Measurements from ENCODE around the gene ENTPD2. TPM values are rescaled to one million over a fixed set of nuclear protein-coding genes. Genes with fewer than 3 reads are reported as not detected.

Gene ENTPD2
- total and polyA plus RNA-seq, 5 donors = 0.92 to 2.9 (median 1.6) TPM

Other genes with a start within 250 kb of the ENTPD2 start
Only the 30 nearest of the 37 such genes appear.
- 100 to 1,000 TPM; 279 to 331 (median 301) TPM for gene EDF1, start 187.8 kb downstream of the ENTPD2 start, total RNA-seq
- 417 TPM for gene EDF1, start 187.8 kb downstream of the ENTPD2 start, polyA plus RNA-seq
- 10 to 100 TPM in 1 of 4 donors, 1 to 10 TPM in 3; 6.1 to 10.2 (median 8.6) TPM for gene TRAF2, start 167.5 kb downstream of the ENTPD2 start, total RNA-seq
- gene TRAF2, start 167.5 kb downstream of the ENTPD2 start, polyA plus RNA-seq = 6.7 TPM
- gene FBXW5, start 109.3 kb downstream of the ENTPD2 start, total RNA-seq = 100 to 1,000 TPM; 108 to 139 (median 120) TPM
- gene FBXW5, start 109.3 kb downstream of the ENTPD2 start, polyA plus RNA-seq = 150 TPM
- 1 to 10 TPM; 1.0 to 1.8 (median 1.4) TPM for gene C8G, start 108.8 kb downstream of the ENTPD2 start, total RNA-seq
- gene C8G, start 108.8 kb downstream of the ENTPD2 start, polyA plus RNA-seq = 1.4 TPM
- gene LCN12, start 101.8 kb downstream of the ENTPD2 start, total RNA-seq = 10 to 100 TPM in 3 of 4 donors, 1 to 10 TPM in 1; 9.8 to 21.2 (median 13.1) TPM
- 7.0 TPM for gene LCN12, start 101.8 kb downstream of the ENTPD2 start, polyA plus RNA-seq
- gene PTGDS, start 76.6 kb downstream of the ENTPD2 start, total RNA-seq = 1,000 to 10,000 TPM; 3,127 to 5,556 (median 4,402) TPM
- gene PTGDS, start 76.6 kb downstream of the ENTPD2 start, polyA plus RNA-seq = 6,981 TPM
- gene LCNL1, start 71.1 kb downstream of the ENTPD2 start, total RNA-seq = 10 to 100 TPM in 2 of 4 donors, 1 to 10 TPM in 2; 4.3 to 16.7 (median 9.7) TPM
- 2.4 TPM for gene LCNL1, start 71.1 kb downstream of the ENTPD2 start, polyA plus RNA-seq
- gene PAXX, start 61.6 kb downstream of the ENTPD2 start, total RNA-seq = 10 to 100 TPM; 24.8 to 30.4 (median 27.6) TPM
- gene PAXX, start 61.6 kb downstream of the ENTPD2 start, polyA plus RNA-seq = 44.5 TPM
- 1 to 10 TPM; 2.8 to 6.2 (median 4.8) TPM for gene CLIC3, start 57.5 kb downstream of the ENTPD2 start, total RNA-seq
- 6.2 TPM for gene CLIC3, start 57.5 kb downstream of the ENTPD2 start, polyA plus RNA-seq
- 10 to 100 TPM; 32.2 to 42.4 (median 39.3) TPM for gene ABCA2, start 25.8 kb downstream of the ENTPD2 start, total RNA-seq
- 40.4 TPM for gene ABCA2, start 25.8 kb downstream of the ENTPD2 start, polyA plus RNA-seq
- under 1 TPM in 3 of 4 donors, not detected in 1; 0.09 to 0.24 (median 0.20) TPM for gene FUT7, start 22.0 kb downstream of the ENTPD2 start, total RNA-seq
- 0.07 TPM for gene FUT7, start 22.0 kb downstream of the ENTPD2 start, polyA plus RNA-seq
- gene NPDC1, start 7.9 kb downstream of the ENTPD2 start, total RNA-seq = 10 to 100 TPM; 68.3 to 81.0 (median 71.4) TPM
- gene NPDC1, start 7.9 kb downstream of the ENTPD2 start, polyA plus RNA-seq = 69.7 TPM
- under 1 TPM; 0.08 to 0.63 (median 0.28) TPM for gene SAPCD2, start 16.5 kb upstream of the ENTPD2 start, total RNA-seq
- 0.18 TPM for gene SAPCD2, start 16.5 kb upstream of the ENTPD2 start, polyA plus RNA-seq
- gene UAP1L1, start 23.5 kb upstream of the ENTPD2 start, total RNA-seq = 10 to 100 TPM in 3 of 4 donors, 1 to 10 TPM in 1; 9.8 to 14.0 (median 12.4) TPM
- 10.1 TPM for gene UAP1L1, start 23.5 kb upstream of the ENTPD2 start, polyA plus RNA-seq
- gene MAN1B1, start 32.9 kb upstream of the ENTPD2 start, total RNA-seq = 10 to 100 TPM; 23.9 to 31.3 (median 28.1) TPM
- gene MAN1B1, start 32.9 kb upstream of the ENTPD2 start, polyA plus RNA-seq = 24.8 TPM
- 100 to 1,000 TPM; 211 to 288 (median 239) TPM for gene DPP7, start 60.7 kb upstream of the ENTPD2 start, total RNA-seq
- gene DPP7, start 60.7 kb upstream of the ENTPD2 start, polyA plus RNA-seq = 252 TPM
- under 1 TPM in 1 of 4 donors, not detected in 3; 0.08 TPM for gene GRIN1, start 85.1 kb upstream of the ENTPD2 start, total RNA-seq
- gene GRIN1, start 85.1 kb upstream of the ENTPD2 start, polyA plus RNA-seq = 0.09 TPM
- gene LRRC26, start 116.0 kb upstream of the ENTPD2 start, total RNA-seq = not detected
- not detected for gene LRRC26, start 116.0 kb upstream of the ENTPD2 start, polyA plus RNA-seq
- gene TMEM210, start 118.0 kb upstream of the ENTPD2 start, total RNA-seq = not detected
- gene TMEM210, start 118.0 kb upstream of the ENTPD2 start, polyA plus RNA-seq = not detected
- 10 to 100 TPM; 31.9 to 45.7 (median 37.4) TPM for gene ANAPC2, start 134.5 kb upstream of the ENTPD2 start, total RNA-seq
- gene ANAPC2, start 134.5 kb upstream of the ENTPD2 start, polyA plus RNA-seq = 26.6 TPM
- 10 to 100 TPM; 43.2 to 57.8 (median 48.3) TPM for gene SSNA1, start 134.6 kb upstream of the ENTPD2 start, total RNA-seq
- 86.4 TPM for gene SSNA1, start 134.6 kb upstream of the ENTPD2 start, polyA plus RNA-seq
- 10 to 100 TPM in 1 of 4 donors, 1 to 10 TPM in 3; 5.4 to 13.9 (median 8.9) TPM for gene TPRN, start 146.7 kb upstream of the ENTPD2 start, total RNA-seq
- gene TPRN, start 146.7 kb upstream of the ENTPD2 start, polyA plus RNA-seq = 4.8 TPM
- 10 to 100 TPM; 28.9 to 41.3 (median 39.9) TPM for gene TMEM203, start 151.6 kb upstream of the ENTPD2 start, total RNA-seq
- gene TMEM203, start 151.6 kb upstream of the ENTPD2 start, polyA plus RNA-seq = 47.5 TPM
- gene NDOR1, start 151.6 kb upstream of the ENTPD2 start, total RNA-seq = 1 to 10 TPM; 5.1 to 7.9 (median 5.9) TPM
- 5.2 TPM for gene NDOR1, start 151.6 kb upstream of the ENTPD2 start, polyA plus RNA-seq
- 10 to 100 TPM; 17.7 to 25.9 (median 23.7) TPM for gene RNF208, start 168.2 kb upstream of the ENTPD2 start, total RNA-seq
- 36.0 TPM for gene RNF208, start 168.2 kb upstream of the ENTPD2 start, polyA plus RNA-seq
- gene CYSRT1, start 171.1 kb upstream of the ENTPD2 start, total RNA-seq = under 1 TPM in 1 of 4 donors, not detected in 3; 0.17 TPM
- 0.32 TPM for gene CYSRT1, start 171.1 kb upstream of the ENTPD2 start, polyA plus RNA-seq
- gene RNF224, start 173.4 kb upstream of the ENTPD2 start, total RNA-seq = not detected
- 0.09 TPM for gene RNF224, start 173.4 kb upstream of the ENTPD2 start, polyA plus RNA-seq
- gene SLC34A3, start 176.8 kb upstream of the ENTPD2 start, total RNA-seq = not detected
- not detected for gene SLC34A3, start 176.8 kb upstream of the ENTPD2 start, polyA plus RNA-seq
- 100 to 1,000 TPM; 203 to 461 (median 332) TPM for gene TUBB4B, start 187.2 kb upstream of the ENTPD2 start, total RNA-seq
- gene TUBB4B, start 187.2 kb upstream of the ENTPD2 start, polyA plus RNA-seq = 591 TPM
- under 1 TPM in 3 of 4 donors, not detected in 1; 0.31 to 0.46 (median 0.32) TPM for gene STPG3, start 197.2 kb upstream of the ENTPD2 start, total RNA-seq
- 0.23 TPM for gene STPG3, start 197.2 kb upstream of the ENTPD2 start, polyA plus RNA-seq

Measured in right cardiac atrium (tissue), 5 donors.